ENCODE measurements around the gene RAB20. TPM values are rescaled to one million over a fixed set of nuclear protein-coding genes. Genes with fewer than 3 reads are reported as not detected.

Gene RAB20
- total RNA-seq, 1 donor: 4.7 TPM

GRCh38 chr13:110511509-110512181 lies 49.9 kb downstream of the RAB20 start:
- no peak for DNase-seq (ENCODE audit: low read depth)
- H3K4me3 ChIP-seq (ENCODE audit: low read depth, low read length): no peak overlapping the region
- no peak for TF ChIP-seq CTCF (IDR thresholded peaks at IDR 0.05; ENCODE audit: insufficient read depth, low read depth, low read length)

- TF ChIP-seq CTCF (IDR thresholded peaks at IDR 0.05; ENCODE audit: insufficient read depth, low read depth, low read length): no peak
- DNase-seq (ENCODE audit: low read depth): no peak
- no peak overlapping the region for H3K4me3 ChIP-seq (ENCODE audit: low read depth, low read length)
Observed at GRCh38 chr13:110509971-110510786, 51.3 kb downstream of the RAB20 start.

- no peak for TF ChIP-seq CTCF (IDR thresholded peaks at IDR 0.05; ENCODE audit: insufficient read depth, low read depth, low read length)
- DNase-seq (ENCODE audit: low read depth): no peak
- no peak overlapping the region for H3K4me3 ChIP-seq (ENCODE audit: low read depth, low read length)
Observed at GRCh38 chr13:110509478-110509926, 52.0 kb downstream of the RAB20 start.

- peak; percentile 2 for TF ChIP-seq CTCF (IDR thresholded peaks at IDR 0.05; ENCODE audit: insufficient read depth, low read depth, low read length)
- H3K4me3 ChIP-seq (ENCODE audit: low read depth, low read length): no peak overlapping the region
- no peak for DNase-seq (ENCODE audit: low read depth)
Observed at GRCh38 chr13:110507678-110508381, 53.7 kb downstream of the RAB20 start.

GRCh38 chr13:110506859-110507566 lies 54.5 kb downstream of the RAB20 start:
- no peak for TF ChIP-seq CTCF (IDR thresholded peaks at IDR 0.05; ENCODE audit: insufficient read depth, low read depth, low read length)
- no peak overlapping the region for H3K4me3 ChIP-seq (ENCODE audit: low read depth, low read length)
- DNase-seq (ENCODE audit: low read depth): peak; percentile 64

GRCh38 chr13:110506396-110506795 lies 55.1 kb downstream of the RAB20 start:
- TF ChIP-seq CTCF (IDR thresholded peaks at IDR 0.05; ENCODE audit: insufficient read depth, low read depth, low read length): no peak
- no peak for DNase-seq (ENCODE audit: low read depth)

More at GRCh38 chr13:110506396-110506795, 55.1 kb downstream of the RAB20 start:
- no peak overlapping the region for H3K4me3 ChIP-seq (ENCODE audit: low read depth, low read length)

All from fibroblast of villous mesenchyme (primary cell).